Mesenchymal stem cell (in vitro differentiated cells and primary cell): ENCODE measurements around the gene CCDC106.

ENCODE experiments used
- DNase-seq: peaks from one replicate; pipeline ENCODE4 v3.0.0-alpha.2; 2013
- H2AFZ ChIP-seq: one replicate; pipeline ENCODE4 v1.6.1; 2013; ENCODE audit warnings: low read depth, mild to moderate bottlenecking, control low read depth, inconsistent platforms, low read length, moderate library complexity
- H2AK5ac ChIP-seq: 2 replicates; pipeline ENCODE4 v1.6.1; 2013; ENCODE audit warnings: low read length, moderate library complexity, mild to moderate bottlenecking, inconsistent platforms; ENCODE audit not compliant: severe bottlenecking
- H2BK120ac ChIP-seq: one replicate; pipeline ENCODE4 v1.6.1; 2013; ENCODE audit warnings: low read depth, mild to moderate bottlenecking, inconsistent platforms, low read length, moderate library complexity
- H2BK12ac ChIP-seq, 2 experiments: one replicate each; pipeline ENCODE4 v1.6.1; 2013; ENCODE audit warnings: inconsistent platforms in 2 of 2, low read length in 2 of 2, mild to moderate bottlenecking in 2 of 2, moderate library complexity in 2 of 2, control low read depth in 1 of 2
- H2BK15ac ChIP-seq: one replicate; pipeline ENCODE4 v1.6.1; 2013; ENCODE audit warnings: mild to moderate bottlenecking, low read depth, inconsistent platforms; ENCODE audit not compliant: poor library complexity, severe bottlenecking
- H2BK5ac ChIP-seq: 2 replicates; pipeline ENCODE4 v1.6.1; 2013; ENCODE audit warnings: low read depth, mild to moderate bottlenecking, low read length, control low read depth, inconsistent platforms; ENCODE audit not compliant: poor library complexity, severe bottlenecking
- H3K14ac ChIP-seq, 2 experiments: one replicate each; pipeline ENCODE4 v1.6.1; 2013; ENCODE audit warnings: inconsistent platforms in 2 of 2, low read length in 2 of 2, control low read depth in 1 of 2, mild to moderate bottlenecking in 1 of 2, moderate library complexity in 1 of 2
- H3K18ac ChIP-seq, 2 experiments: one replicate each; pipeline ENCODE4 v1.6.1; 2013; ENCODE audit warnings: inconsistent platforms in 2 of 2, low read length in 2 of 2, control low read depth in 1 of 2, low read depth in 1 of 2, mild to moderate bottlenecking in 1 of 2
- H3K23ac ChIP-seq, 2 experiments: one replicate each; pipeline ENCODE4 v1.6.1; 2013; ENCODE audit warnings: inconsistent platforms in 2 of 2, low read length in 2 of 2, mild to moderate bottlenecking in 2 of 2, moderate library complexity in 2 of 2, control low read depth in 1 of 2
- H3K27ac ChIP-seq: 2 replicates; pipeline ENCODE4 v1.5.1; 2013; ENCODE audit warnings: mild to moderate bottlenecking, moderate library complexity, low read length, control low read depth, inconsistent platforms; ENCODE audit not compliant: poor library complexity, severe bottlenecking
- H3K27me3 ChIP-seq, 2 experiments: 2 replicates each; pipeline versions ENCODE4 v1.6.1 to v1.7.0; 2013; ENCODE audit warnings: low read length in 2 of 2, mild to moderate bottlenecking in 2 of 2, moderate library complexity in 2 of 2, control low read depth in 1 of 2, inconsistent platforms in 1 of 2; ENCODE audit not compliant: control insufficient read depth in 1 of 2, insufficient read depth in 1 of 2
- H3K36me3 ChIP-seq, 2 experiments: 2 replicates each; pipeline versions ENCODE4 v1.6.1 to v1.7.0; 2013; ENCODE audit warnings: low read length in 2 of 2, control low read depth in 1 of 2, inconsistent platforms in 1 of 2, low read depth in 1 of 2, mild to moderate bottlenecking in 1 of 2; ENCODE audit not compliant: insufficient read depth in 2 of 2, control insufficient read depth in 1 of 2
- H3K4ac ChIP-seq, 2 experiments: one replicate each; pipeline ENCODE4 v1.6.1; 2013; ENCODE audit warnings: inconsistent platforms in 2 of 2, low read length in 2 of 2, mild to moderate bottlenecking in 2 of 2, moderate library complexity in 2 of 2, control low read depth in 1 of 2, low read depth in 1 of 2
- H3K4me1 ChIP-seq: 2 replicates; pipeline ENCODE4 v1.6.1; 2013; ENCODE audit warnings: low read depth, low read length, control low read depth; ENCODE audit not compliant: control insufficient read depth, insufficient read depth
- H3K4me2 ChIP-seq: 2 replicates; pipeline ENCODE4 v1.6.1; 2013; ENCODE audit warnings: low read length, mild to moderate bottlenecking, inconsistent platforms; ENCODE audit not compliant: poor library complexity, severe bottlenecking
- H3K4me3 ChIP-seq, 2 experiments: 2 replicates each; pipeline versions ENCODE4 v1.5.1 to v1.7.0; 2013; ENCODE audit warnings: low read length in 2 of 2, mild to moderate bottlenecking in 2 of 2, control low read depth in 1 of 2, low read depth in 1 of 2; ENCODE audit not compliant: insufficient read depth in 1 of 2
- H3K79me1 ChIP-seq: replicated peaks from 2 replicates; pipeline ENCODE4 v1.6.1; 2013; ENCODE audit warnings: mild to moderate bottlenecking, control low read depth, low read length, inconsistent platforms; ENCODE audit not compliant: poor library complexity, severe bottlenecking
- H3K9ac ChIP-seq: 2 replicates; pipeline ENCODE4 v1.7.0; 2013; ENCODE audit warnings: mild to moderate bottlenecking, low read length, moderate library complexity
- H3K9me3 ChIP-seq: 2 replicates; pipeline ENCODE4 v1.7.0; 2013; ENCODE audit warnings: mild to moderate bottlenecking, low read length; ENCODE audit not compliant: control insufficient read depth
- H4K8ac ChIP-seq: one replicate; pipeline ENCODE4 v1.6.1; 2013; ENCODE audit warnings: inconsistent platforms, mild to moderate bottlenecking, low read length, moderate library complexity
- H4K91ac ChIP-seq: one replicate; pipeline ENCODE4 v1.6.1; 2013; ENCODE audit warnings: mild to moderate bottlenecking, low read length, inconsistent platforms
- WGBS: methylation state at CpG from one replicate; pipeline ENCODE4 v1.1.7; 2013; ENCODE audit warnings: mixed read lengths; 5-methylcytosine and 5-hydroxymethylcytosine counted together

The CCDC106 gene

GRCh38 chr19:55690109-55690768 lies 42.2 kb downstream of the CCDC106 start:
- DNase-seq, result no peak
- peaks cover 69 to 100% of the 10 kb centered on the region in 2 experiments for H3K36me3 ChIP-seq
- no peak overlapping the region for H4K91ac ChIP-seq
- H3K4ac ChIP-seq, result no peak overlapping the region
- no peak overlapping the region for H3K9ac ChIP-seq
- no peak overlapping the region for H2BK12ac ChIP-seq
- no peak overlapping the region for H2BK15ac ChIP-seq
- H2BK5ac ChIP-seq, result no peak overlapping the region
- H3K27ac ChIP-seq, result no peak overlapping the region
- no peaks in the 10 kb centered on the region for H3K27me3 ChIP-seq
- H3K4me1 ChIP-seq, result peaks cover 22% of the 10 kb centered on the region
- H2AFZ ChIP-seq, result no peak overlapping the region
- no peak overlapping the region for H4K8ac ChIP-seq
- H2AK5ac ChIP-seq, result no peak overlapping the region
- no peak overlapping the region for H3K18ac ChIP-seq
- WGBS, result 94% methylated on average over 25 of the region's 25 CpGs
- H3K23ac ChIP-seq, result no peak overlapping the region
- no peak overlapping the region for H3K4me2 ChIP-seq
- no peak overlapping the region for H3K14ac ChIP-seq
- H3K79me1 ChIP-seq, result peaks cover 69% of the 10 kb centered on the region
- no peak overlapping the region for H3K4me3 ChIP-seq
- H2BK120ac ChIP-seq, result no peak overlapping the region
- H3K9me3 ChIP-seq, result no peaks in the 10 kb centered on the region

GRCh38 chr19:55690769-55691545 lies 42.9 kb downstream of the CCDC106 start:
- no peak overlapping the region for H2BK5ac ChIP-seq
- H3K14ac ChIP-seq, result no peak overlapping the region
- H3K27me3 ChIP-seq, result no peaks in the 10 kb centered on the region
- no peak overlapping the region for H3K4me2 ChIP-seq
- H4K8ac ChIP-seq, result no peak overlapping the region
- no peak overlapping the region for H3K18ac ChIP-seq
- peaks cover 22% of the 10 kb centered on the region for H3K4me1 ChIP-seq
- no peak overlapping the region for H2BK12ac ChIP-seq
- no peak overlapping the region for H3K23ac ChIP-seq
- no peak overlapping the region for H3K4ac ChIP-seq
- no peak overlapping the region for H2AK5ac ChIP-seq
- peaks cover 69 to 100% of the 10 kb centered on the region in 2 experiments for H3K36me3 ChIP-seq
- peaks cover 70% of the 10 kb centered on the region for H3K79me1 ChIP-seq
- no peaks in the 10 kb centered on the region for H3K9me3 ChIP-seq
- no peak overlapping the region for H2BK15ac ChIP-seq
- H3K9ac ChIP-seq, result no peak overlapping the region
- no peak overlapping the region for H4K91ac ChIP-seq
- whole genome bisulfite sequencing, result 96% methylated on average over 30 of the region's 31 CpGs
- H2BK120ac ChIP-seq, result no peak overlapping the region
- no peak for DNase-seq
- no peak overlapping the region for H2AFZ ChIP-seq
- no peak overlapping the region for H3K27ac ChIP-seq
- H3K4me3 ChIP-seq, result no peak overlapping the region

- over 99% methylated on average over 29 of the region's 31 CpGs for WGBS
- Histone ChIP-seq H2BK5ac (no peak overlapping the region), H3K79me1 (peaks cover 74% of the 10 kb centered on the region), H3K23ac (no peak overlapping the region), H3K36me3 (peaks cover 70 to 100% of the 10 kb centered on the region in 2 experiments), H3K4me1 (peaks cover 21% of the 10 kb centered on the region), H2BK15ac (no peak overlapping the region), H3K4ac (no peak overlapping the region), H3K4me2 (no peak overlapping the region), H3K9me3 (no peaks in the 10 kb centered on the region), H3K9ac (no peak overlapping the region), H3K27me3 (no peaks in the 10 kb centered on the region), H3K4me3 (no peak overlapping the region), H3K14ac (no peak overlapping the region), H4K91ac (no peak overlapping the region), H2AFZ (no peak overlapping the region), H4K8ac (no peak overlapping the region), H2BK120ac (no peak overlapping the region), H3K18ac (no peak overlapping the region), H2AK5ac (no peak overlapping the region), H3K27ac (no peak overlapping the region), H2BK12ac (no peak overlapping the region)
- no peak for DNase-seq
Measured at GRCh38 chr19:55691561-55692481, 43.8 kb downstream of the CCDC106 start.

DNA sequence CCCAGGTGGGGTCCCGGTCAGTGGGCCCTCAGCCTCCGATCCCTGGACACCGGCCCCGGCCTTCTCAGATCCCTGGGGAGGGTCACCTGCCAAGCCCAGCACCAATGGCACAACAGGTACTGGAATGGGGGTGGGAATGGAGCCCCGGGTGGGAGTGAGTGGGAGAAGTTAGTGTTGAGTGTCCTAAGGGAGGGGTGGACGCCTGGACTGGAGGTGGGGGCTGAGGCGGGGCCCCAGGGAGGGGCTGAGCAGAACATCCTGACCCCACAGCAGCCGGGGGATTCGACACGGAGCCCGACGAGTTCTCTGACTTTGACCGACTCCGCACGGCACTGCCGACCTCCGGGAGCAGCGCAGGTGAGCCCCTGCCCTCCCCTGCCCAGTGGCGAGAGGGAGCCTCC lies 44.7 kb downstream of the CCDC106 start:
- H3K18ac ChIP-seq, result no peak overlapping the region
- 99% methylated on average over 19 of the region's 19 CpGs for WGBS

More for the DNA sequence above, 44.7 kb downstream of the CCDC106 start:
- peaks cover 72% of the 10 kb centered on the region for H3K79me1 ChIP-seq
- H3K27ac ChIP-seq, result no peak overlapping the region
- H2AK5ac ChIP-seq, result no peak overlapping the region
- no peak overlapping the region for H2BK120ac ChIP-seq
- H3K27me3 ChIP-seq, result no peaks in the 10 kb centered on the region
- no peak overlapping the region for H3K4me3 ChIP-seq
- H2BK15ac ChIP-seq, result no peak overlapping the region
- H3K4ac ChIP-seq, result no peak overlapping the region
- no peak overlapping the region for H4K91ac ChIP-seq
- peaks cover 15% of the 10 kb centered on the region for H3K4me1 ChIP-seq
- DNase-seq, result no peak
- H2AFZ ChIP-seq, result no peak overlapping the region
- no peak overlapping the region for H4K8ac ChIP-seq
- peaks cover 73 to 98% of the 10 kb centered on the region in 2 experiments for H3K36me3 ChIP-seq
- H3K14ac ChIP-seq, result no peak overlapping the region
- H3K23ac ChIP-seq, result no peak overlapping the region
- no peak overlapping the region for H2BK12ac ChIP-seq
- H2BK5ac ChIP-seq, result no peak overlapping the region
- H3K9me3 ChIP-seq, result no peaks in the 10 kb centered on the region
- no peak overlapping the region for H3K4me2 ChIP-seq
- no peak overlapping the region for H3K9ac ChIP-seq
